B cell (primary cell): ENCODE results near the gene ULK4.

Experiments used
- EZH2 ChIP-seq: IDR thresholded peaks from 2 replicates; pipeline ENCODE4 v1.6.1; 2012; ENCODE audit warnings: borderline replicate concordance, low read depth, mild to moderate bottlenecking, moderate library complexity, low read length; ENCODE audit not compliant: insufficient read depth, poor library complexity, severe bottlenecking
- TF ChIP-seq, protein P1 (sequence below): fragments of 200-600 bp; IDR thresholded peaks from one replicate; pipeline ENCODE4 v1.8.0; 2022; ENCODE audit warnings: antibody characterized with exemption, mild to moderate bottlenecking

DNA sequence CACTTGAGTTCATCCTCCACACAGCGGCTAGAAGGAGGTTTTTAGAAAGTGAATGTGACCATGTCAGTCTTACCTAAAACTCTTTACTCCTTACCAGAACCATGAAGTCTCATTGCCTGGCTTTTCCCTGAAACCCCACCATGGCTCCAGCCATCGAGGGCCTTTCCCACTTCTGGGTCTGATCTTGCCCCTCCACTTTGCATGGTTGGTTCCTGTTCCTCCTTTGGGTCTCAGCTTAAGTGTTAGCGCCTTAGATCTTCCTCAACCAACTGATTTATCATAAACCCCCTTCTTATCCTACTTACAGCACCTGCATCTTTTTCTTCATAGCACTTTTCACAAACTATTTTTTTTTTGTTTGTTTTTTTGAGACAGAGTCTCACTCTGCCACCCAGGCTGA, 45.9 kb upstream of the ULK4 start:
- TF ChIP-seq, protein P1, sequence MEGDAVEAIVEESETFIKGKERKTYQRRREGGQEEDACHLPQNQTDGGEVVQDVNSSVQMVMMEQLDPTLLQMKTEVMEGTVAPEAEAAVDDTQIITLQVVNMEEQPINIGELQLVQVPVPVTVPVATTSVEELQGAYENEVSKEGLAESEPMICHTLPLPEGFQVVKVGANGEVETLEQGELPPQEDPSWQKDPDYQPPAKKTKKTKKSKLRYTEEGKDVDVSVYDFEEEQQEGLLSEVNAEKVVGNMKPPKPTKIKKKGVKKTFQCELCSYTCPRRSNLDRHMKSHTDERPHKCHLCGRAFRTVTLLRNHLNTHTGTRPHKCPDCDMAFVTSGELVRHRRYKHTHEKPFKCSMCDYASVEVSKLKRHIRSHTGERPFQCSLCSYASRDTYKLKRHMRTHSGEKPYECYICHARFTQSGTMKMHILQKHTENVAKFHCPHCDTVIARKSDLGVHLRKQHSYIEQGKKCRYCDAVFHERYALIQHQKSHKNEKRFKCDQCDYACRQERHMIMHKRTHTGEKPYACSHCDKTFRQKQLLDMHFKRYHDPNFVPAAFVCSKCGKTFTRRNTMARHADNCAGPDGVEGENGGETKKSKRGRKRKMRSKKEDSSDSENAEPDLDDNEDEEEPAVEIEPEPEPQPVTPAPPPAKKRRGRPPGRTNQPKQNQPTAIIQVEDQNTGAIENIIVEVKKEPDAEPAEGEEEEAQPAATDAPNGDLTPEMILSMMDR = no peak
- TF ChIP-seq EZH2 = no peak
